ENCODE measurements around the gene SYNGR2. TPM values are rescaled to one million over a fixed set of nuclear protein-coding genes. Genes with fewer than 3 reads are reported as not detected.
A peak's percentile ranks its signal among the peaks of the same experiment; 100 is the strongest.

SYNGR2 gene
- total RNA-seq, 2 donors from 2014 or later, result 39.2 to 39.6 TPM

DNA sequence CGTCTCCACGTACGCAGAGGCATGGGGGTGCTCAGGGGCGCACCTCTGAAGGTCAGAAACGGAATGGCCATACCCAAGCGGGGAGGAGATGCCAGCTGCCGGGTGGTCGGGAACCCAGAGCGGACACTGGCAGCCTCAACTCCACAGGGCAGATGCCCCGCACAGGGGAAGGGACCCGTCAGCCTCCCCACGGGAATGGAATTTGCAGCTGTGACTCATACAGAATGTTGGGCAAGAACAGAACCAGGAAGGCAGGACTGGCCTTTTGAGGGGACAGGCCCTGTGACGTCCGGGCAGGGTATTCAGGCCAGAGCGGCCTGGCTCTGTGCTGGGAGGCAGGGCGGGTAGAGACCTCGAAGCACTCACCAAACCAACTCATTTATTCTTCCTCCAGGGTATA, 11.0 kb downstream of the SYNGR2 start:
- no peak overlapping the region for H3K4me3 ChIP-seq (ENCODE audit: low read length)
- Mint-ChIP-seq H3K4me3 (no peak overlapping the region), H3K27me3 (ENCODE audit: insufficient read depth) (no peaks in the 10 kb centered on the region), H3K27ac (peak overlapping the region; percentile 48), H3K9me3 (no peaks in the 10 kb centered on the region), H3K4me1 (peaks cover 12% of the 10 kb centered on the region), H3K36me3 (ENCODE audit: low read depth) (peaks cover 60% of the 10 kb centered on the region)
- no peak overlapping the region for H3K27ac ChIP-seq (ENCODE audit: low read depth, low read length)
- no peaks in the 10 kb centered on the region for H3K27me3 ChIP-seq (ENCODE audit: control insufficient read depth, insufficient read depth, low read length, poor library complexity, severe bottlenecking)
- peak; percentile 53 for DNase-seq
- peaks cover 81% of the 10 kb centered on the region for H3K36me3 ChIP-seq (ENCODE audit: control insufficient read depth, insufficient read depth, low read length)
- TF ChIP-seq, protein P1, sequence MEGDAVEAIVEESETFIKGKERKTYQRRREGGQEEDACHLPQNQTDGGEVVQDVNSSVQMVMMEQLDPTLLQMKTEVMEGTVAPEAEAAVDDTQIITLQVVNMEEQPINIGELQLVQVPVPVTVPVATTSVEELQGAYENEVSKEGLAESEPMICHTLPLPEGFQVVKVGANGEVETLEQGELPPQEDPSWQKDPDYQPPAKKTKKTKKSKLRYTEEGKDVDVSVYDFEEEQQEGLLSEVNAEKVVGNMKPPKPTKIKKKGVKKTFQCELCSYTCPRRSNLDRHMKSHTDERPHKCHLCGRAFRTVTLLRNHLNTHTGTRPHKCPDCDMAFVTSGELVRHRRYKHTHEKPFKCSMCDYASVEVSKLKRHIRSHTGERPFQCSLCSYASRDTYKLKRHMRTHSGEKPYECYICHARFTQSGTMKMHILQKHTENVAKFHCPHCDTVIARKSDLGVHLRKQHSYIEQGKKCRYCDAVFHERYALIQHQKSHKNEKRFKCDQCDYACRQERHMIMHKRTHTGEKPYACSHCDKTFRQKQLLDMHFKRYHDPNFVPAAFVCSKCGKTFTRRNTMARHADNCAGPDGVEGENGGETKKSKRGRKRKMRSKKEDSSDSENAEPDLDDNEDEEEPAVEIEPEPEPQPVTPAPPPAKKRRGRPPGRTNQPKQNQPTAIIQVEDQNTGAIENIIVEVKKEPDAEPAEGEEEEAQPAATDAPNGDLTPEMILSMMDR (conservative IDR thresholded peaks at IDR 0.05), result no peak
- no peaks in the 10 kb centered on the region for H3K9me3 ChIP-seq (ENCODE audit: control insufficient read depth, low read length)
- WGBS, 2 experiments (ENCODE audit: insufficient coverage in 1 of 2, insufficient read length in 1 of 2), result 96 to 97% methylated on average over 12 to 17 of the region's 17 CpGs
- H3K4me1 ChIP-seq (ENCODE audit: control insufficient read depth, insufficient read depth, low read length), result no peaks in the 10 kb centered on the region
- H3K9ac ChIP-seq (ENCODE audit: extremely low read depth, low read length, poor library complexity, severe bottlenecking), result no peak overlapping the region

DNA sequence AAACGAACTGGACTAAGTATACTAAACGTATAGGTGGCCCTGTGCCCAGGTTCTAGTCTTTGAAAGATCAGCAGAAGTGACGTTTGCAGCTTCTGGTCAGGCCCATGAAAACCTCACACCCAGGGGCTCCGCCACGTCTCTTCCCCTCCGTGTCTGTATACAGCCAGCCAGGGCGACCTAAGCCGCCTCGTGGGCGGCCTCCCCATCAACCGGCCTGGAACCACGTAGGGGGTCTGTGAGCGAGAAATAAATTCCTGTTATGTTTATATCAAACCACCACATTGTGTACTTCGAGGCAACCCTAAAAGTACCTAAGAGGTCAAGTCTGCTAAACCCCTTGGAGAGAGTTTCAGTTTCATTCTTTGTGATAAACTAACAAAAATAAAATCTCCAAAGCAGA, 11.7 kb downstream of the SYNGR2 start:
- no peak overlapping the region for H3K4me3 Mint-ChIP-seq
- peaks cover 81% of the 10 kb centered on the region for H3K36me3 ChIP-seq (ENCODE audit: control insufficient read depth, insufficient read depth, low read length)
- peaks cover 17% of the 10 kb centered on the region for H3K4me1 Mint-ChIP-seq
- H3K9me3 ChIP-seq (ENCODE audit: control insufficient read depth, low read length), result no peaks in the 10 kb centered on the region
- H3K4me1 ChIP-seq (ENCODE audit: control insufficient read depth, insufficient read depth, low read length), result peaks cover 3% of the 10 kb centered on the region
- 94 to 98% methylated on average over 10 to 14 of the region's 14 CpGs for WGBS, 2 experiments (ENCODE audit: insufficient coverage in 1 of 2, insufficient read length in 1 of 2)
- no peak for DNase-seq
- no peak overlapping the region for H3K27ac ChIP-seq (ENCODE audit: low read depth, low read length)
- no peaks in the 10 kb centered on the region for H3K27me3 ChIP-seq (ENCODE audit: control insufficient read depth, insufficient read depth, low read length, poor library complexity, severe bottlenecking)
- no peaks in the 10 kb centered on the region for H3K27me3 Mint-ChIP-seq (ENCODE audit: insufficient read depth)
- TF ChIP-seq, protein P1 (conservative IDR thresholded peaks at IDR 0.05), result no peak
- H3K9ac ChIP-seq (ENCODE audit: extremely low read depth, low read length, poor library complexity, severe bottlenecking), result no peak overlapping the region
- H3K36me3 Mint-ChIP-seq (ENCODE audit: low read depth), result peaks cover 63% of the 10 kb centered on the region
- H3K27ac Mint-ChIP-seq, result peak overlapping the region; percentile 48
- H3K4me3 ChIP-seq (ENCODE audit: low read length), result no peak overlapping the region
- no peaks in the 10 kb centered on the region for H3K9me3 Mint-ChIP-seq

DNA sequence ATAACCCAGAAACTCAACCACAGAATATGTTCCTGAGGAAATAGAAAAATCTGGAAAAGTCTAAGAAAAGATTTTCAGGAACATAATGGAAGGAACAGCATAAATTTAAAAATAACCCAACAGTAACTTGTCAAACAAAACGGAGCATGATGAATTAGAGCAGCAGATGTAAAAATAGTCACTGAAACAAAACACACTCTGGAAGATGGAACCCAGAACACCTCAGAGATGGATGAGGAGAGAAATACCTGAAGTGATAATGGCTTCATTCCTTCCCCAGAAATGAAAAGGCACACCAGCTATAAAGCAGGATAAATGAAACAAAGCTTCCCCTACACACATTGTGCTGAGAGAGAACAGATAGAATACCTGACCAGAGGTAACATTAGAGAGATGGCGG, 12.1 kb downstream of the SYNGR2 start:
- Mint-ChIP-seq H3K9me3 (no peaks in the 10 kb centered on the region), H3K36me3 (ENCODE audit: low read depth) (peaks cover 60% of the 10 kb centered on the region), H3K4me1 (peaks cover 18% of the 10 kb centered on the region), H3K27ac (no peak overlapping the region), H3K27me3 (ENCODE audit: insufficient read depth) (no peaks in the 10 kb centered on the region), H3K4me3 (no peak overlapping the region)
- H3K9me3 ChIP-seq (ENCODE audit: control insufficient read depth, low read length), result no peaks in the 10 kb centered on the region
- no peak overlapping the region for H3K4me3 ChIP-seq (ENCODE audit: low read length)
- no peak overlapping the region for H3K9ac ChIP-seq (ENCODE audit: extremely low read depth, low read length, poor library complexity, severe bottlenecking)
- H3K4me1 ChIP-seq (ENCODE audit: control insufficient read depth, insufficient read depth, low read length), result peaks cover 3% of the 10 kb centered on the region
- WGBS, 2 experiments (ENCODE audit: insufficient coverage in 1 of 2, insufficient read length in 1 of 2), result 96 to 100% methylated on average over 1 to 2 of the region's 2 CpGs
- peaks cover 78% of the 10 kb centered on the region for H3K36me3 ChIP-seq (ENCODE audit: control insufficient read depth, insufficient read depth, low read length)
- H3K27ac ChIP-seq (ENCODE audit: low read depth, low read length), result no peak overlapping the region
- H3K27me3 ChIP-seq (ENCODE audit: control insufficient read depth, insufficient read depth, low read length, poor library complexity, severe bottlenecking), result no peaks in the 10 kb centered on the region
- TF ChIP-seq, protein P1 (conservative IDR thresholded peaks at IDR 0.05), result no peak
- no peak for DNase-seq
